NCI-H1694 (cell line): Measurements from ENCODE around the gene ZNF771.
"Not testable (repeated sequence)": the region's sequence is repeated elsewhere in the genome, so short reads cannot be mapped to it uniquely, and the experiment has no call there.

Experiments
- DNase-seq: peaks from one replicate; lab custom pipeline; 2025; lab: John Stamatoyannopoulos, UW

Gene ZNF771

DNA sequence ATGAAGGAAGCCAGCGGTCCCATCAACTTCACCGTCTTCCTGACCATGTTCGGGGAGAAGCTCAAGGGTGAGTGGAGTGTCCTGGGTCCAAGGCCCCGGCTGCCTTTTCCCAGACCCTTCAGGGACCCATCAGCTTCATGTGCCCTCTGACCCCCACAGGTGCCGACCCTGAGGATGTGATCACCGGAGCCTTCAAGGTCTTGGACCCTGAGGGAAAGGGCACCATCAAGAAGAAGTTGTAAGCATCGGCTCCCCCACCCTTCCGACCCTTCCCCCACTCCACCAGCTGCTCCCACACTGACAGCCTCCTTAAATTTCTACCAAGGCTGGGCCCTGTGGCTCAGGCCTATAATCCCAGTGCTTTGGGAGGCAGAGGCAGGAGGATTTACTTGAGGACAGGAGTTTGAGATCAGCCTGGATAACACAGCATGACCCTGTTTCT lies 30.9 kb upstream of the ZNF771 start:
- no peak for DNase-seq

DNA sequence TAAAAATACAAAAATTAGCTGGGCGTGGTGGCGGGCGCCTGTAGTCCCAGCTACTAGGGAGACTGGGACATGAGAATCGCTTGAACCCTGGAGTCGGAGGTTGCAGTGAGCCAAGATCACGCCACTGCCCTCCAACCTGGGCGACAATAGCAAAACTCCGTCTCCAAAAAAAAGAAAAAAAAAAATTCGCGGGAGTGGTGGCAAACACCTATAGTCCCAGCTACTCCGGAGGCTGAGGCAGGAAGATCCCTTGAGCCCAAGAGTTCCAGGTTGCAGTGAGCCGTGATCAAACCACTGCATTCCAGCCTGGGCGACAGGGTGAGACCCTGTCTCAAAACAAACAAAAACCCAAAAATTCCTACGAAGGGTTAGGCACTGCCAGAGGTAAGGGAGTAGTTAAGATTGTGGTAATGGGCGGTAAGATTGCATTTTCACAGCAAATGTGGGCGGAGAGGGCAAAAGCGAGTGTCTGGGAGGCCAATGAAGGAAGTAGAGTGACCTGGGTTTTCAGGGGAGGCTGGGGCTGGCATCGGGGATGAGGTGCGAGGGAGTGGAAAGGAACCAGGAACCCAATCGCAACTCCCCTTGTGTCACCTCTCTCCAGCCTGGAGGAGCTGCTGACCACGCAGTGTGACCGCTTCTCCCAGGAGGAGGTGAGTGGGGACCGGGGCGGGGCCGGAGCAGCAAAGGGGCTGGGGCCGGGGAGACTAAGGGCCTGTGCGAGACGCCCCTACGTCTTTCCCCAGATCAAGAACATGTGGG lies 30.2 kb upstream of the ZNF771 start:
- DNase-seq, result no peak

DNA sequence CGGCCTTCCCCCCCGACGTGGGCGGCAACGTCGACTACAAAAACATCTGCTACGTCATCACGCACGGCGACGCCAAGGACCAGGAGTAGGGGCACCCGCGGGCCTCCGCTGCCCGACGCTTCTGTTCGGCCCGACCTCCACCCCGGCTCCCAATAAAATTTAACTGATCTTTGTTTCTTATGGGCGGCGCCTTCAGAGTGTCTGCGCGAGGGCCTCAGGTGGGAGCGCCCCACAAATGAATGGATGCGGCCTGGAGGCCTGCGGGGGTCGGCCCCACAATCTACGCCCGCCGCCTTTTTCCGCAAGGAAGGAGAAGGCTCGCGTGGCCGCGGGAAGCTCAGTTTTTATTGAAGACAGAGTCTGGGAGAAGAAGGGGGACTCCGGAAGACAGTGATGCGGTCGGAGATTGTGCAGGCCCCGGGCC lies 29.6 kb upstream of the ZNF771 start:
- DNase-seq, result peak; percentile 58

DNA sequence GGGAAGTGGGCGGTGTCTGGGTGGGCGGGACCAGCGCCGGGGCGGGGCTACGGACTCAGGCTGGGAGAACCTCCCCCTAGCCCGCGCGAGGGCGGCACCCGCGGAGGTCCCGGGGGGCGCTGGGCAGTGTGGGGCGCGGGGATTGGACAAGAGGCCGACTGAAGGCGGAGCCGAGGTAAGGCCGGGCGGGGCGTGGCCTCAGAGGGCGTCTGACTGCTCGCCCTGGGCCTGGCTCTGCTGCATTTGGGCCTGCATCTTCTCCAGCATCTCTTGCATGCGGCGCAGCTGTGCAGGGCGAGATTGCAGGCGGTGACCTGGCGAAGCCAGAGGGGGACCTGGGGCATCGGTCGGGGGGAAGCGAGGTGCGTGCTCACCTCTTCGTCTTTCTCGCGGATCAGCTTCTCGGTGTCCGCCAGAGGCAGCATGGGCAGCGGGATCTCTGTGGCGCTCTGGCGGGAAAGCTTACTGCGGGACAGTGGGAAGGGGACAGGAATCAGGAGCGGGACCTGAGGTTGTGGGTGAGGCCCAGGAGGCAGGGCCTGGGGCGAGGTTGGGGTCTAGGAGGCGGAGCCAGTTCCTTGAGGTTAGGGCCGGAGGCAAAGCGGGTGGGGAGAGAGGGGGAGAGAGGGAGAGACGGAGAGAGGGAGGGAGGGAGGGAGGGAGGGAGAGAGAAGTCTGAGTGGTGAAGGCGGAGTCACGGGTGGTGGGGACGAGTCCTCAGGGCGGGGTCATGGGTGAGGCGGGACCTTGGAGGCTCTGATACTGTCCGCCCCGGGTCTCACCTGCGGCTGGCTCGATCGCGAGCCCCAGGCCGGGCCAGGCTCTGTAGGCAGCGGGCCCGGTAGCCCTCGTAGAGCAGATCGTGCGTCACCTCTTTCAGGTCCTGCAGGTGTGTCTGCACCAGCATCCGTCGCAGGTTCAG lies 28.9 kb upstream of the ZNF771 start:
- peak; percentile 93 for DNase-seq

DNA sequence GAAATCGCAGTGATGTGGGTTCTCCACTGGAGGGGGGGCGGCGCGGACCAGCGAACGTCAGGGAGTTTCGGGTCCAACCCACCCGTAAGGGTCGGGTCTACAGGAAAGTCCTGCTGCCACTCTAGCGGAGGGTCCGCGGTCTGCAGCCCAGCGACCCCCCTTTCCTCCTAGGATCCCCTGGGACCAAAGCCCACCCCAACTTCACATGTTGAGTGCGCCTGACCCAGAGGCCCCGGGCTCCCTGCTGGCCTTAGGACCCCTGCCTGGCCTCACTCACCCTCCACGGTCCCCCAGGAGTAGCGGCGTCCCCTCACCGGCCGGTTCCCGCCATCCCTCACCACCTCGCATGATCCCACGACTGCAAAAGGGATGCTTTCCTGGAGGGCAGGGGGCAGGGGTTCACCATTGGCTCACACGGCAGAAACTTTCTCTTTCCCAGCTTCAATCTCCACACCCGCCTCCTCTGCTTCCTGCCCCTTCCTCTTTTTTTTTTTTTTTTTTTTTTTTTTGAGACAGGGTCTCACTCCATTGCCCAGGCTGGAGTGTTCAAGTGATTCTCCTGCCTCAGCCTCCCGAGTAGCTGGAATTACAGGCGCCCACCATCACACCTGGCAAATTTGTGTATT lies 28.1 kb upstream of the ZNF771 start:
- no peak for DNase-seq

DNA sequence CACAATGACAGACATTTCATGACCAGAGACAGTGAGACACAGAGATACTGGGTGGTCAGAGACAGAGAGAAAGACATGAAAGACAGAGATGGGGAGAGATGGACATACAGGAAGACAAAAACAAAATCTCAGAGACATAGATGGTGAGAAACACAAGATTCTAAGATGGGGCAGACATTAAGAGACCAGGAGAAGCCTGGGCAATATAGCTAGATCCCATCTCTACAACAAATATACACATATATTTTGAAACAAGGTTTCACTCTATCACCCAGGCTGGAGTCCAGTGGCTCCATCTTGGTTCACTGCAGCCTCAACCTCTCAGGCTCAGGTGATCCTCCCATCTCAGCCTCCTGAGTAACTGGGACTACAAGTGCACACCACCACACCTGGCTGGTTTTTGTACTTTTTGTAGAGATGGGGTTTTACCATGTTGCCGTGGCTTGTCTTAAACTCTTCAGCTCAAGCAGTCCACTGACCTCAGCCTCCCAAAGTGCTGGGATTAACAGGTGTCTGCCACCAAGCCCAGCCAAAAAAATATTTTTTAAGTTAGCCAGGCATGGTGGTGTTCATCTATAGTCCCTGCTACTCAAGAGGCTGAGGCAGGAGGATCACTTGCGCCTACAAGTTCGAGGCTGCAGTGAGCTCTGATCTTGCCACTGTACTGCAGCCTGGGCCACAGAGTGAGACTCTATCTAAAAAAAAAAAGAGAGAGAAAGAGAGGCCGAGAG lies 27.2 kb upstream of the ZNF771 start:
- no peak for DNase-seq

DNA sequence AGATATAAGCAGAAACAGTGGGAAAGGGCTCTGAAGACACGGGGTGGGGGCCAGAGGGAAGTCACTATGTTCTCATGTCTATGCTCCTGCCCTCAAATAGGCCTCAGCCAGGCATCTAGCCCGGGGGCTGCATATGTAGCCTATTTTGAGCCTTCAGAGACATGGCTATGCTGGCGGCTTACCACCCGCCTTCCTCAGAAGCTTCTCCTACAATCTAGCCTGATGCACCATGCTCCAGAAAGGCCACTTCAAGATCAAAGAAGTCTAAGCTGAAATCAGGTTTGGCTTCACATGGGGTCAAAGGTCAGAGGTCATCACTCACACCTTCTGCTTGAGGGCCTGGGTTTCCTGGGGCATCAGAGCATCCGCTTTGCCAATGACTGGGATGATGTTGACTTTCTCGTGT lies 26.6 kb upstream of the ZNF771 start:
- DNase-seq, result no peak

DNA sequence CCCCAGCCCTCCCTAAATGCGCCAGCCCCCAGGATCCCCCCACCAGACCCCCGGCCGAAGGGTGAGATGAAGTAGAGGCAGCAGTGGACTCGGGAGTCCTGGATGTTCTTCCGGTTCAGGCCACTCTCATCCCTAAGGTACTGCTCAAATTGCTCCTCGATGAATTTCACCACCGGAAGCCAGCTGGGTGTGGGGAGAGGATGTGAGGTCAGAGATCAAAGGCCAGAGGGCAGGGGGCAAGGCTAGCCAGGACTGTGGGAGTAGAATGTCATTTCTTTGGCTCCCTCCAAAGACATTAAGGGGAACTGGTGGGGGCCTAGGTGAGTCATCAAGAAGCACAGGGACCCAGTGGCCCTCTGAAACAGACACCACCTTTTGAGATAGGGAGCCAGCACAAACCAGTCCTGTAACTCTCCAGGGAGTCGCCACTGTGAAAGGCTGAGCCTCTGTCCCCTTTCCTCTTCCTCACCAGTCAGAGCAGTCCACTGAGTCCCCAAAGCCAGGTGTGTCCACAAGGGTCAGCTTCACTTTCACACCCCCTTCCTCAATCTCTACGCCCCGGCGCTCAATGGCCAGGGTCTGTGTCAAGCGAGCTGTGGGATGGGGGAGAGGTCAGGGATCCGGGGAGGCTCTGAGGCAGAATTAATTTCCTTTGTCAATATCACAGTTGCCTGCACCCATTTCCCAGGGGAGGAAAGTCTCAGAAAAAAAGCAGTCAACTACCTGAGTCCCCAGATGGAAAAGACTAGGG lies 25.9 kb upstream of the ZNF771 start:
- no peak for DNase-seq

DNA sequence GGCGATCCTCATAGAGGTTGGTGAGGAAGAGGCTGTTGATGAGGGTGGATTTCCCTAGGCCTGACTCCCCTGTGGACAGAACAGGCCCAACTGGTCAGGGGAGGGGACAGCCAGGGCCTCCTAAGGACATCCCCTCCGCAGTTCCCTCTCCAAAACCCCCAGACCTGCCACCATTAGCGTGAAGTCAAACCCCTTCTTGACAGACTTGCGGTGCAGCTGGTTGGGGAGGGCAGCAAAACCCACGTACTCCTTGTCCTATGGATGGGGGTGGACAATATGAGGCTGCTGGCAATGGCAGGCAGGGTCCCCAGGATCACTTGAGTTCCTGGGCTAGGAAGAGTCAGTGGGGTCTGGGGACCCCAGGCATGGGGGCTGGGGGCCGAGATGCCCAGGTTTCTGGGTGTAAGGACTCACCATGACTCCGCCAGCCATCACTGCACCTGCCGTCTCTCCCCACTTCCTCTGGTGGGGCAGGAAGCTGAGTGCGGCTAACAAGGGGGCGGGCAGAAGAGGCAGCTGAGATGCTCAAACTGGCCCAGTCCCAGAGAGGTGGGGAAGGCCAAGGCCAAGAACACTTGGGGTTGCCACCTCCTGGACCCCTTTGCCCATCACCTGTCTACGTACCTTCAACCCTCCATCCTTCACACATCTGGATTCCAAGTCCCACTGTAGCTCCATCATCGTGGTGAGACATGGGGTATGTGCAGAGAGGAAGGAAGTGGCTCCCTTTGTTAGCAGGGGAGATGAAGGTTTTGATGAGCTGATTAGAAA lies 25.1 kb upstream of the ZNF771 start, which contains the start of gene SEPTIN1:
Gene SEPTIN1 (minus strand): TSS at position 451 of the 771 bp plus-strand sequence. CDS start 19 bp downstream, at position 432.
- no peak for DNase-seq

DNA sequence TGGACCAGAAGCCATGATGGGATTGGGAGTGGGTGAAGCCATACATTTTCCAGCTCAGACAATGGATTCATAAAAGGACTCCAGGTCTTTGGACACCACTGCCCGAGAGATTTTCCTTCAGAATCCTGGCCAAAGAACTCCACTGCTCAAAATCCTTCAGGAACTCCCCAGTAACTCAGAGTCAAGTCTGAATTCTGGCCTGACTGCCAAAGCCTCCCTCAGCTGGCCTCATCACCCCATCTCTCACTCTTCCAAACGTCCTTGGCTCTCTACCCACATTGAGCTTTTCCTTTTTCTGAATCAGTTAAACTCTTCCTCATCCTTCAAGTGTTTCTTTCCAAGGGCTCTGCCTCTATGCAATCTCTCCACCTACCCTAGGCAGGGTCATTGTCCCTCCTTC lies 23.9 kb upstream of the ZNF771 start:
- no peak for DNase-seq

DNA sequence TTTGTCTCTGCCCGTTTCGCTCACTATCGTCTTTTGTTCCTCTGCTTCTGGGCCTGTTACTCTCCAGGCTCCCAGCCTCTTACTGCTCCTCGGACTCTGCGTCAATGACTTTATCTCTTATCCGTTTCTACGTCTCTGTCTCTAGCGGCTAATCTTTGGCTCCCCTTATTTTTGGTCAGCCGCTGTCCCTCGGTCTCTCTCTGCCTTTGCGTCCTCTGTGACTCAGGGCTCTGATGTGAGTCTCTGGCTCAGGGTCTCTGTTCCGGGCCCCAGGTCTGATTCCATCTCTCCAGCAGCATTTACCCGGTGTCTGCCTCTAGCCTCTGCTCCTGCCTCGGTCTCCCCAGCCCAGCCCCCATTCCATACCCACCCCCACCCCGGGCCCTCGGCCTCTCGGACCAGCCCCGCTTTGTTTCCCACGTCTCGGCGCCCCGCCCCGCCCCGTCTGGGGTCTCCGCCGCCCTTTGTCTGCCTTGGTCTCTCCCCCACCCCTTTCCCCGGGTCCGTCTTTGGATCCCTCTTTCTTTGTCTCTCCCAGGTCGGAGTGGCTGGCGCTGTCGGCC lies 12.7 kb upstream of the ZNF771 start:
- no peak for DNase-seq

DNA sequence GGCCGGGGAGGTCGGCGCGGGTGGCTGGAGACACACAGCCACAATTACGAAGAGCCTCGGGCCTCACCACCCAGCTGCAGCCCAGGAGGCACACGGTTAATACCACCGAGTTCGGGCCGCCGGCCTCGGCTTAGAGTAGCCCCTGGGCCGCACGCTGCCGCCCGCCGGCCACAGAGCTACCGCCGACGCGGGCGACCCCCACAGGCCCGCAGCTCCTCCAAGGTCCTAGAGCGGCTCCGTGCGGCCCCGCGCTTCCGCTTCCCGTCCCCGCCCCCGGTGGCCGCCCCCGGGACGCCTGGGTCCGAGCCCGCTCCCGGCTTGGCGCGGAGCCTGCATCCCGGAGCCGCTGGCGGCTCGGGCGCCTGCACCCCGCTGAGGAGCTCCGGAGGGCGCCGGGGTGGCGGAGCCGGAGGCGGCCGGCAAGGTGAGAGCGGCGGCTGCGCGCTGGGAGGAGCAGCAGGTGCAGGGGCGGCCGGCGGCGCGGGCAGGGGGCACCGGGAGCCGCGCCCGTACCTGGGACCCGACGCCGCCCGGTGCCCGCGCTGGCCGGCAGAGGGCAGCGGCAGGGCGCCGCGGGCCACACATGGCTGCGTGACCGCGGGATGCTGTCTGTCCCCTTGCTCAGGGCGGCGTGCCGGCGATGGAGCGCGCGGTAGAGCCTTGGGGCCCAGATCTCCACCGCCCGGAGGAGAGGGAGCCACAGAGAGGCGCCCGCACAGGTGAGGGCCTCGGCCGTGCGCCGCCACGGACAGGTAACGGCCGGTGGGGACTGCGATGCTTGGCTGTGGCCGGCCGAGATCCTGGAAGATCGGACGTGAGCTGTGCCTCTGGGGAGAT lies 12.0 kb upstream of the ZNF771 start, which contains the start of gene ZNF48:
Gene ZNF48 (plus strand): TSS at position 266 of the 837 bp plus-strand sequence. CDS start 375 bp downstream, at position 641.
- DNase-seq, result peak; percentile 29

DNA sequence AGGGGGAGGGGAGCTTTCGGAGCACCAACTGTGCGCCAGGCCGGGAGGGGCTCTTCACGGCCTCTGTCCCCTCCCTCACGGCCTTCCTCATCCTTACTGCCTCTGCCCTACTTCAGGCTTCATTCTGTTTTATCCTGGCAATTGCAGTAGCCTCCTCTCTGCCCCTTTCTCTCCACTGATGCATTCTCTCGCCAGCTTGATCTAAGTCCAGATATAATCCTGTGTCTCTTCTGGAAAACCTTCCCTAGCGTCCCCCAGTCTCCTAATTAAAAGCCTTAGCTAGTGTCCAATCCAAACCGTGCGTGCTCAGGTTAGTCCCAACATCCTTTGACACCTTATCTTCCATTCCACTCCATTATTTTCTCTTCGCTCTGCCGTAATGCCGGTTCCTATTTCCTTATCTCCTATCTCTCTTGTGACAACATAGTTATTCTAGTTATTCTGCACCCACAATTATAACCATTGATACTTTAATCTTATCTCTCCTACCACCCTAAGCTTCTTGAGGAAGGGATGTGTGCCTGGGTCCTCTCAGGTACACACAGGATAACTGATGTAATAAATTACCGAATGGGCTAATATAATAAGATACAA lies 11.3 kb upstream of the ZNF771 start:
- DNase-seq, result no peak

DNA sequence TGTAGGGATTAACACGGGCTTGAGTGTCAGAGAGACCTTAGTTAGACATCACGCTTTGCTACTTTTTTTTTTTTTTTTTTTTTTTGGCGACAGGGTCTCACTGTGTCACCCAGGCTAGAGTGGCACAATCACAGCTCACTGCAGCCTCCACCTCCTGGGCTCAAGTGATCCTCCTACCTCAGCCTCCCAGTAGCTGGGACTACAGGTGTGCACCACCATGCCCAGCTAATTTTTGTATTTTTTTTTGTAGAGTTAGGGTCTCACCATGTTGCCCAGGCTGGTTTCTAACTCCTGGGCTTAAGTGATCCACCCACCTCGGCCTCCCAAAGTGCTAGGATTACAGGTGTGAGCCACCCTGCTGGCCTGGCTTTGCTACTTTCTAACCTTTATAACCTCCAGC lies 10.8 kb upstream of the ZNF771 start:
- not testable (repeated sequence) for DNase-seq

DNA sequence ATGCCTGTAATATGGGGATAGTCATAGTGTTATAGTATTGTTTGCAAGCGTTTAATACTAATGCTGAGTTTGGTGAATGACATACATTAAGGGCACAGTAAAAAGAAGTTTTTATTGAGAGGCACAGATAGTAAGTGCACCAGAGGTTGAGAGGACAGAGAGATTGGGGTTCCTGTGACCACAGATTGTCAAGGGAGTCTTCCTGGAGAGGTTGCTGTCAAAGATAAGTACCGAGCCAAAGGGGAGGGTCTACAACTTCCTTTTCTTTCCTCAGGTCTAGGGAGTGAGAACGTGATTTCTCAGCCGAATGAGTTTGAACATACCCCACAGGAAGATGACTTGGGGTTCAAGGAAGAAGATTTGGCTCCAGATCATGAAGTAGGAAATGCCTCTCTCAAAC lies 10.3 kb upstream of the ZNF771 start:
- no peak for DNase-seq

DNA sequence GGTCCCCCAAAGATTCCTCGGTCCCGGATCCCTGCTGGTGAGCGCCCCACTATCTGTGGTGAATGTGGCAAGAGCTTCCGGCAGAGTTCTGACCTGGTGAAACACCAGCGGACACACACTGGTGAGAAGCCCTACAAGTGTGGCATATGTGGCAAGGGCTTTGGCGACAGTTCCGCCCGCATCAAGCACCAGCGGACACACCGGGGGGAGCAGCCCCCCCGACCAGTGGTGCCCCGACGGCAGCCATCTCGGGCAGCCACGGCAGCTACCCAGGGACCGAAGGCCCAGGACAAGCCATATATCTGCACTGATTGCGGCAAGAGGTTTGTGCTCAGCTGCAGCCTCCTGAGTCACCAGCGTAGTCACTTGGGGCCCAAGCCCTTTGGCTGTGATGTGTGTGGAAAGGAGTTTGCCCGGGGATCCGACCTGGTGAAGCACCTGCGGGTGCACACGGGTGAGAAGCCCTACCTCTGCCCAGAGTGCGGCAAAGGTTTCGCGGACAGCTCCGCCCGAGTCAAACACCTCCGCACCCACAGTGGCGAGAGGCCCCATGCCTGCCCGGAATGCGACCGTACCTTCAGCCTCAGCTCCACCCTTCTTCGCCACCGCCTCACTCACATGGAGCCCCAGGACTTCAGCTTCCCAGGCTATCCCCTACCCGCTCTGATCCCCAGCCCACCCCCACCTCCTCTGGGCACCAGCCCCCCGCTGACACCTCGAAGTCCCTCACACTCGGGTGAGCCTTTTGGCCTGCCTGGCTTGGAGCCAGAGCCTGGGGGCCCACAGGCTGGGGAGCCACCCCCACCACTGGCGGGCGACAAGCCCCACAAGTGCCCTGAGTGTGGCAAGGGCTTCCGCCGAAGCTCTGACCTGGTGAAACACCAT lies 9.4 kb upstream of the ZNF771 start:
- DNase-seq, result no peak

DNA sequence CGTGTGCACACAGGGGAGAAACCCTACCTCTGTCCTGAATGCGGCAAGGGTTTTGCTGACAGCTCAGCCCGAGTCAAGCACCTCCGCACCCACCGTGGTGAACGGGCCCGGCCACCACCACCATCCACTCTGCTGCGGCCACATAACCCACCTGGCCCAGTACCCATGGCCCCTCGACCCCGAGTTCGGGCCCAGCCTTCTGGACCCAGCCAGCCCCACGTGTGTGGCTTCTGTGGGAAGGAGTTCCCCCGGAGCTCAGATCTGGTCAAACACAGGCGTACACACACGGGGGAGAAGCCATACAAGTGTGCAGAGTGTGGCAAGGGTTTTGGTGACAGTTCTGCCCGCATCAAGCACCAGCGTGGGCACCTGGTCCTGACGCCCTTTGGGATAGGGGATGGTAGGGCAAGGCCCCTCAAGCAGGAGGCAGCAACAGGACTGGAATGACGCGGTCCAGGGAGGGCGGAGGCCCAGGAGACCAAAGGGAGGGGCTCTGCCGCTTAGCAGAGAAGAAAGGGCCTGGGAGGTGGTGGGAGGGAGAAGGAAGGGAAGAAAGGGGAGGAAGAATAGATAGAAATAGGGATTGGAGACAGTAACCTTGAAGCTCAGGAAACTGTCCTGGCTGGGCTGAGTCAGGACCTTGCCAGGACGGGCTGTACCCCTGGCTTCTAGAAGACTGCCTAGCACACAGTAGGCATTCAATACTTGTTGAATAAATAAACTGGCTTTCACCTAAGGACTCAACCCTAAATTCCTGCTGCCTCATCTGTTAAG lies 8.6 kb upstream of the ZNF771 start:
- DNase-seq, result no peak
